ENCODE data around the gene AGBL5. TPM values are rescaled to one million over a fixed set of nuclear protein-coding genes. Genes with fewer than 3 reads are reported as not detected.

AGBL5 gene
- total RNA-seq, 2 donors from 2014 or later = 13.1 to 14.3 TPM

DNA sequence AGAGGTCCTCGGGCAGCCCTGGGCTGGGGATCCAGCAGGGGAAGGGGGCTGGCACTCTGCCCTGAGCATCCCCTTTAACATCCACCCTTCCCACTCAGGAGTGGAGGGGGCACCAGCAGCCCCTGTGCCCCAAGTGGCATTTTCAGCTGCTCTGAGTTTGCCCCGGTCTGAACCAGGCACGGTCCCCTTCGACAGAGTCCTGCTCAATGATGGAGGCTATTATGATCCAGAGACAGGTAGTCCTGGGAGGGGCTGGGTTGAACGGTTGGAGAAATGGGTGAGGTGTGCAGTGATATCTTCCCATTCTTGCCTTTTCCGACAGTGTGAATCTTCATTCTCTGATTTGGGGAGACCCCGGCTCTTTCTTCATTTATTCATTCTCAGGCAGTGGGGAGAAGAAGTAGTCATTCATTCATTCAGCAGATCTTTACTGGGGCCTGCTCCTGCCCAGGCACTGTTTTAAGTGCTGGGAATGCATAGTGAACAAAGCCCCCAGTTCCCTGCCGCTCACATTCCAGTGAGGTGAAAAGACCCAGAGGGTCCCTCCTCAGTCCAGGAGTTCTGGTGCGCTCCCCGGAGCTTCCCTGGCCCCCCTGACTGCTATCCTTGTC lies 33.7 kb downstream of the AGBL5 start:
- peaks cover 11% of the 10 kb centered on the region for H3K4me1 Mint-ChIP-seq

GRCh38 chr2:27085673-27086089 lies 34.2 kb downstream of the AGBL5 start:
- Mint-ChIP-seq H3K27ac (peak overlapping the region; percentile 66), H3K4me3 (peak overlapping the region; percentile 84), H3K9me3 (no peaks in the 10 kb centered on the region), H3K36me3 (ENCODE audit: low read depth) (no peaks in the 10 kb centered on the region), H3K4me1 (peaks cover 11% of the 10 kb centered on the region), H3K27me3 (no peaks in the 10 kb centered on the region)
- ATAC-seq (replicated peaks) = peak; percentile 22

More for the DNA sequence above, 33.7 kb downstream of the AGBL5 start:
- H3K27me3 Mint-ChIP-seq = no peaks in the 10 kb centered on the region
- no peak for ATAC-seq (replicated peaks)
- peak overlapping the region; percentile 84 for H3K4me3 Mint-ChIP-seq
- H3K9me3 Mint-ChIP-seq = no peaks in the 10 kb centered on the region
- peak overlapping the region; percentile 66 for H3K27ac Mint-ChIP-seq
- H3K36me3 Mint-ChIP-seq (ENCODE audit: low read depth) = no peaks in the 10 kb centered on the region

DNA sequence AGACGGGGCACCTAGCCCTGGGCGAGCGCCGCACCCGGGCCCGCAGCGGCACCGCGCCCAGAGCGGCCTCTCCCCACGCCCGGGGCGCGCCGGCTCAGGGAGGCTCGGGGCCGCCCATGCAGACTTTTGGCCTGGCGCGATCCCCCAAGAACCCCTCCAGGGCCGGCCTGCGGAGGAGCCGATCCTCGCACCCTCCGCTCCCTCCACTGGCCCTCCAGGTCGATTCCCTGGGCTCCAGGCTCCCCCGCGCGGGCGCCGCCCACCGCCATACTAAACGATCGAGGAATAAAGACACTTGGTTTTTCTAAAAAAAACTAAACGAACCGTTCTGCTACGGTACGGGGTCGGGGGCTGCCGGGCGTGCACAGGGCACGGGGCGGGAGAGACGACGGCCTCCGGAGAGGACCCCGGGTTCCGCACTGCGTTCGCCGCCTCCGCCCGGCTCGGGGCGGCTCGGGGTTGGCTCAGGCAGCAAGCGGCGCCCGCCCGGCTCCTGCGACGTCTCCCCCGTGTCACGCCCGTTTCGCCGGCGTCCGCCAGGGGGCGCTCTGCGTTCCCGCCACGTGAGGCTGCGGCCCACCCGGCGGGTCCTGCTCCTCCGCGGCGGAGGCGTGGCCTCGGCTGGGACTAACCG lies 34.7 kb downstream of the AGBL5 start:
- H3K27ac Mint-ChIP-seq = peak overlapping the region; percentile 58
- H3K36me3 Mint-ChIP-seq (ENCODE audit: low read depth) = no peaks in the 10 kb centered on the region
- peaks cover 6% of the 10 kb centered on the region for H3K4me1 Mint-ChIP-seq
- H3K4me3 Mint-ChIP-seq = peak overlapping the region; percentile 84
- no peaks in the 10 kb centered on the region for H3K27me3 Mint-ChIP-seq
- ATAC-seq (replicated peaks) = peak; percentile 93
- H3K9me3 Mint-ChIP-seq = no peaks in the 10 kb centered on the region

- Mint-ChIP-seq H3K27me3 (no peaks in the 10 kb centered on the region), H3K4me1 (no peaks in the 10 kb centered on the region), H3K4me3 (peak within 1 kb of the TSS; percentile 84), H3K36me3 (ENCODE audit: low read depth) (no peaks in the 10 kb centered on the region), H3K27ac (peak within 1 kb of the TSS; percentile 66), H3K9me3 (no peaks in the 10 kb centered on the region)
- ATAC-seq (replicated peaks) = peak; percentile 14
Measured at GRCh38 chr2:27086724-27087593, 35.5 kb downstream of the AGBL5 start, which contains the start of gene KHK. Gene KHK (plus strand): TSS chr2:27086772. CDS start chr2:27087260, 488 bp downstream.

- H3K36me3 Mint-ChIP-seq (ENCODE audit: low read depth) = no peaks in the 10 kb centered on the region
- H3K27ac Mint-ChIP-seq = no peak overlapping the region
- no peak for ATAC-seq (replicated peaks)
- no peaks in the 10 kb centered on the region for H3K9me3 Mint-ChIP-seq
- no peaks in the 10 kb centered on the region for H3K27me3 Mint-ChIP-seq
- H3K4me3 Mint-ChIP-seq = peak overlapping the region; percentile 84
- no peaks in the 10 kb centered on the region for H3K4me1 Mint-ChIP-seq
Measured at GRCh38 chr2:27087823-27088410, 36.4 kb downstream of the AGBL5 start.

GRCh38 chr2:27088634-27089033 lies 37.2 kb downstream of the AGBL5 start:
- Mint-ChIP-seq H3K36me3 (ENCODE audit: low read depth) (no peaks in the 10 kb centered on the region), H3K4me1 (no peaks in the 10 kb centered on the region), H3K9me3 (no peaks in the 10 kb centered on the region), H3K27ac (no peak overlapping the region), H3K27me3 (no peaks in the 10 kb centered on the region), H3K4me3 (no peak overlapping the region)
- ATAC-seq (replicated peaks) = no peak

DNA sequence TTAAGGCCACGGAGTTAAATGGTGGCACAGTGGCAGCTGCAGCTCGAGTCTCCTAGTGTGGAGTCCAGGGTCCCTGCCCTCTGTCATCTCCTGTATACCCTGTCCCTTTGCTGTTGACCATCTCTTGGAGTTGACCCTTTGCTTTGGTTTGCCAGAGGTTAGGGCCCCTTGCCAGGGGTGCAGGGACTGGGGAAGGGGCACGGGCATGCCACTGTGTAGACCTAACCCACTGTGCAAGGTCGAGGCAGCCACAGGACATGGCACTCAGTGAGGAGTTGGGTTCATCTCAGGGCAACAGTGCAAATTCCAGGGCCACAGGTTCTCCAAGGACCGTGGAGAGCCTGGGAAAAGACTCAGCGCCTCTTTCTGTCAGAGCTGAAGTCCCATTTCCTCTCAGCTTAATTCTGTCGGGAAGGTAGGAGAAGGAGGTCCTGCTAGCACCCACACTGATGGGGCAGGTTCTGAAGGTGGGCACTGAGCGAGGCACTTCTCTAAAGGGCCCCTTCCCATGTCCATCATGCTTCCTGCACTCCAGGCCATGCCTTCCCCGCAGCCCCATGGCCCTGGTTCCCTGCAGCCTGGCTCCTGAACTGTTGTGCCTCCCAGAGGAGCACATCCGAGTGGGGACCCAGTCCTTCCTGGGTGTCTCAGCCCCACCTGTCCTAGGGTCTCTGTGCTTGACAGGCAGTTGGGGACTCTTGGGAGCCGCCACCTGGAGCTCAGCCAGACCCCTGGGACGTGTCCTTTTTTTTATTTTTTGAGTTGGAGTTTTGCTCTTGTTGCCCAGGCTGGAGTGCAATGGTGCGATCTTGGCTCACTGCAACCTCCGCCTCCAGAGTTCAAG lies 37.9 kb downstream of the AGBL5 start:
- no peak overlapping the region for H3K4me3 Mint-ChIP-seq
- no peaks in the 10 kb centered on the region for H3K9me3 Mint-ChIP-seq
- H3K27ac Mint-ChIP-seq = no peak overlapping the region
- no peaks in the 10 kb centered on the region for H3K4me1 Mint-ChIP-seq
- H3K27me3 Mint-ChIP-seq = no peaks in the 10 kb centered on the region
- no peak for ATAC-seq (replicated peaks)
- no peaks in the 10 kb centered on the region for H3K36me3 Mint-ChIP-seq (ENCODE audit: low read depth)

- H3K27ac Mint-ChIP-seq = peak overlapping the region; percentile 15
- H3K27me3 Mint-ChIP-seq = no peaks in the 10 kb centered on the region
- ATAC-seq (replicated peaks) = no peak
- H3K9me3 Mint-ChIP-seq = no peaks in the 10 kb centered on the region
- no peaks in the 10 kb centered on the region for H3K36me3 Mint-ChIP-seq (ENCODE audit: low read depth)
- no peak overlapping the region for H3K4me3 Mint-ChIP-seq
- H3K4me1 Mint-ChIP-seq = no peaks in the 10 kb centered on the region
Measured at GRCh38 chr2:27091746-27092695, 40.6 kb downstream of the AGBL5 start.

- Mint-ChIP-seq H3K9me3 (no peaks in the 10 kb centered on the region), H3K27ac (no peak overlapping the region), H3K36me3 (ENCODE audit: low read depth) (no peaks in the 10 kb centered on the region), H3K4me3 (no peak overlapping the region), H3K27me3 (no peaks in the 10 kb centered on the region), H3K4me1 (no peaks in the 10 kb centered on the region)
- no peak for ATAC-seq (replicated peaks)
Measured at GRCh38 chr2:27092696-27093429, 41.4 kb downstream of the AGBL5 start.

DNA sequence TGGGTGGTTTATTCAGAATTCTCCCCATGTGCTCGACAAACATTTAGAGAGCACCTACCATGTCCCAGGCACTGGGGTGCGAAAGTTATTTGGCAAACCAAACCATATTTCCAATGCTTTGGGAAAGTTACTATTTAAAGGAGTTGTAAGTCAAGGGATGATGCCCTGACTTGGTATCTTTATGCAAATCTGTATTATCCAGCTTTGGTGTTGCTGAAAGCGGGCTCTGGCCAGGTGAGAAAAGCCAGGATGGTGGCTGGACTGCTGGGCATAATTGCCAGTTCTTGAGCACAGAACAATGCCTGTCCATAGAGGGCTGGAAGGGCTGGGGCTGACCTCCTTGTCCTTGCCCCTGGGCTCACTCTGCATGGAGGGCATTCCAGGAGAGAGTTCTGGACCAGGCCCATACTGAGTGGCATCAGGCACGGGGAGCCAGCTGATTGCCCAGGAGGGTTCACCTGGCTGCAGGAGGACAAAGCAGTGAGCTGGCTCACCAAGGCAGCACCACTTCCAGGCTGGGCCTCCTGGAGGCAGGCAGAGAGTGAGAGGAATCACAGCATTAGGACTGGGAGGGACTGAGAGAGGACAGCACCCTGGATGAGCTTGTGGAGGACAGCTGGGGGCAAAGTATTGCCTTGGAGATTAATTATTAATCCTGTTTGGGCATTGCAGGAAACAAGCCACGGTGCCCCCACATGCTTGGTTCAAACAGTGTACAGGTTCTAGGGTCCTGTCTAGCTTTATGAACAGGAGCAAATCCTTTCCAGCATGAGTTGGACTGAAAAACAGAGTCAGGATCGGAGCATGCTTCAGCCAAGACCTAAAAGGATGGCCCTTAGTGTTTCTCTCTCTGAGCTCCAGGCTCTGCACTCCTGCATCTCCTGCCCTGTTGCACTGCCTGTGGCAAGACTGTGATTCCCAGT lies 42.2 kb downstream of the AGBL5 start:
- ATAC-seq (replicated peaks) = no peak
- peak overlapping the region; percentile 25 for H3K27ac Mint-ChIP-seq
- H3K9me3 Mint-ChIP-seq = no peaks in the 10 kb centered on the region
- no peak overlapping the region for H3K4me3 Mint-ChIP-seq
- no peaks in the 10 kb centered on the region for H3K36me3 Mint-ChIP-seq (ENCODE audit: low read depth)
- H3K27me3 Mint-ChIP-seq = no peaks in the 10 kb centered on the region
- H3K4me1 Mint-ChIP-seq = no peaks in the 10 kb centered on the region

DNA sequence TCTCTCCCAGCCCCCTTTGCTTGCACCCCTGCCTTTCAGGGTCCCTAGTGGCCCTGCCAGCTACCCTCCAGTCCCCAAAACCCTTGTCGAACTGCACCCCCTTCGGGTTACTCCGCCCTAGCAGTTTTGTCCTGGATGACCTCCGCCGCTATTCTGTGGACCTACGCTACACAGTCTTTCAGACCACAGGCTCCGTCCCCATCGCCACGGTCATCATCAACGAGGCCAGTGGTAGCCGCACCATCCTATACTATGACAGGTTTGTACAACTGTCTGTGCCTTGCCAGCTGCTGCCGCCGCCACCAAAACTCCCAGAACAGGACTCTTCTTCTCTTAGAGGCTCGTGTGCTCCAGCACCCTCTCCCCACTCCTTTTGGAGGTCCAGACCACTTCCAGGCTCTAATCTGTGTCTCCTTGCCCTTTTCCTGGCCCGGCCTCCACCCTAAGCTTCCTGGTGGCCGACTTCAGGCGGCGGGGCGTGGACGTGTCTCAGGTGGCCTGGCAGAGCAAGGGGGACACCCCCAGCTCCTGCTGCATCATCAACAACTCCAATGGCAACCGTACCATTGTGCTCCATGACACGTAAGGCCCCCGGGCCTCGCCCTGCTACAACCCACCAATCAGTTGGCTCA lies 43.0 kb downstream of the AGBL5 start:
- Mint-ChIP-seq H3K9me3 (no peaks in the 10 kb centered on the region), H3K36me3 (ENCODE audit: low read depth) (no peaks in the 10 kb centered on the region), H3K4me3 (no peak overlapping the region), H3K4me1 (no peaks in the 10 kb centered on the region), H3K27ac (peak overlapping the region; percentile 25), H3K27me3 (no peaks in the 10 kb centered on the region)
- ATAC-seq (replicated peaks) = no peak
